Measurements from ENCODE around the gene HOXB2.
"Not testable (repeated sequence)": the region's sequence is repeated elsewhere in the genome, so short reads cannot be mapped to it uniquely, and the experiment has no call there.

The HOXB2 gene

GRCh38 chr17:48515925-48516900 lies 28.7 kb downstream of the HOXB2 start:
- DNase-seq (ENCODE audit: low read depth in 2 of 2), result no peak

- no peak for DNase-seq (ENCODE audit: low read depth in 2 of 2)
Measured at GRCh38 chr17:48514477-48514876, 30.4 kb downstream of the HOXB2 start.

- DNase-seq (ENCODE audit: low read depth in 2 of 2), result no peak
Measured at GRCh38 chr17:48513666-48514455, 31.0 kb downstream of the HOXB2 start.

- DNase-seq (ENCODE audit: low read depth in 2 of 2), result no peak
Measured at GRCh38 chr17:48513097-48513496, 31.8 kb downstream of the HOXB2 start.

- DNase-seq (ENCODE audit: low read depth in 2 of 2), result peak; percentile 62 to 77
Measured at GRCh38 chr17:48510761-48511604, 33.9 kb downstream of the HOXB2 start.

GRCh38 chr17:48510381-48510760 lies 34.5 kb downstream of the HOXB2 start:
- DNase-seq (ENCODE audit: low read depth in 2 of 2), result no peak

- DNase-seq (ENCODE audit: low read depth in 2 of 2), result not testable (repeated sequence)
Measured at GRCh38 chr17:48509708-48510107, 35.2 kb downstream of the HOXB2 start.

GRCh38 chr17:48506246-48506645 lies 38.7 kb downstream of the HOXB2 start:
- no peak for DNase-seq (ENCODE audit: low read depth in 2 of 2)

- no peak for DNase-seq (ENCODE audit: low read depth in 2 of 2)
Measured at GRCh38 chr17:48505788-48506187, 39.1 kb downstream of the HOXB2 start.

- no peak for DNase-seq (ENCODE audit: low read depth in 2 of 2)
Measured at GRCh38 chr17:48504953-48505352, 40.0 kb downstream of the HOXB2 start.

GRCh38 chr17:48503747-48504146 lies 41.2 kb downstream of the HOXB2 start:
- no peak for DNase-seq (ENCODE audit: low read depth in 2 of 2)

- DNase-seq (ENCODE audit: low read depth in 2 of 2), result no peak
Measured at GRCh38 chr17:48502901-48503300, 42.0 kb downstream of the HOXB2 start.

- DNase-seq (ENCODE audit: low read depth in 2 of 2), result no peak
Measured at GRCh38 chr17:48502312-48502711, 42.6 kb downstream of the HOXB2 start.

- no peak for DNase-seq (ENCODE audit: low read depth in 2 of 2)
Measured at GRCh38 chr17:48500435-48501426, 44.2 kb downstream of the HOXB2 start.

- DNase-seq (ENCODE audit: low read depth in 2 of 2), result no peak
Measured at GRCh38 chr17:48499735-48500434, 45.0 kb downstream of the HOXB2 start.

GRCh38 chr17:48499248-48499647 lies 45.7 kb downstream of the HOXB2 start:
- DNase-seq (ENCODE audit: low read depth in 2 of 2), result no peak

- no peak for DNase-seq (ENCODE audit: low read depth in 2 of 2)
Measured at GRCh38 chr17:48498164-48498850, 46.6 kb downstream of the HOXB2 start.

- no peak for DNase-seq (ENCODE audit: low read depth in 2 of 2)
Measured at GRCh38 chr17:48497103-48497502, 47.8 kb downstream of the HOXB2 start.

GRCh38 chr17:48494335-48494734 lies 50.6 kb downstream of the HOXB2 start:
- peak in 1 of 2 experiments; percentile 54 for DNase-seq (ENCODE audit: low read depth in 2 of 2)
